GM20000 (cell line): ENCODE results near the gene MAGEA4.

Experiments
- DNase-seq: peaks from one replicate; pipeline ENCODE4 v3.0.0; 2012; ENCODE audit warnings: low spot score
- CTCF ChIP-seq: IDR thresholded peaks from 2 replicates; pipeline ENCODE4 v1.5.1; 2012; ENCODE audit warnings: mild to moderate bottlenecking, control low read depth; ENCODE audit errors: extremely low read depth, missing control alignments

The MAGEA4 gene

GRCh38 chrX:151912780-151913179 lies at the start of gene MAGEA4:
MAGEA4 (plus strand) TSS chrX:151912889; CDS start chrX:151923665, 10,776 bp downstream.
- no peak for DNase-seq

GRCh38 chrX:151870602-151871001 lies 42.1 kb upstream of the MAGEA4 start:
- no peak for DNase-seq
- TF ChIP-seq CTCF = no peak

More at GRCh38 chrX:151912780-151913179, at the start of gene MAGEA4:
- TF ChIP-seq CTCF = no peak

- DNase-seq = no peak
- no peak for TF ChIP-seq CTCF
These were observed 41.4 kb upstream of the MAGEA4 start for GRCh38 chrX:151871244-151871643.

- DNase-seq = no peak
- no peak for TF ChIP-seq CTCF
These were observed 39.6 kb upstream of the MAGEA4 start for GRCh38 chrX:151873096-151873495.

- no peak for DNase-seq
- no peak for TF ChIP-seq CTCF
These were observed 37.2 kb upstream of the MAGEA4 start for GRCh38 chrX:151875270-151876026.

- no peak for DNase-seq
These were observed 34.1 kb upstream of the MAGEA4 start for GRCh38 chrX:151878574-151878973.

More at GRCh38 chrX:151878574-151878973, 34.1 kb upstream of the MAGEA4 start:
- no peak for TF ChIP-seq CTCF
